C4-2B (cell line): ENCODE measurements around the gene MPZL2.
A peak's percentile ranks its signal among the peaks of the same experiment; 100 is the strongest.

ENCODE experiments used
- H3K27ac ChIP-seq: fragments of 450-650 bp; 2 replicates; pipeline ENCODE4 v1.5.1; 2017
- ZFX ChIP-seq: fragments of 450-650 bp; IDR thresholded peaks from 2 replicates; pipeline ENCODE4 v1.6.1; 2017
- TF ChIP-seq, protein P1 (sequence below): fragments of 450-650 bp; conservative IDR thresholded peaks from 2 replicates; pipeline ENCODE4 v1.5.1; 2017; ENCODE audit warnings: mild to moderate bottlenecking

The MPZL2 gene

DNA sequence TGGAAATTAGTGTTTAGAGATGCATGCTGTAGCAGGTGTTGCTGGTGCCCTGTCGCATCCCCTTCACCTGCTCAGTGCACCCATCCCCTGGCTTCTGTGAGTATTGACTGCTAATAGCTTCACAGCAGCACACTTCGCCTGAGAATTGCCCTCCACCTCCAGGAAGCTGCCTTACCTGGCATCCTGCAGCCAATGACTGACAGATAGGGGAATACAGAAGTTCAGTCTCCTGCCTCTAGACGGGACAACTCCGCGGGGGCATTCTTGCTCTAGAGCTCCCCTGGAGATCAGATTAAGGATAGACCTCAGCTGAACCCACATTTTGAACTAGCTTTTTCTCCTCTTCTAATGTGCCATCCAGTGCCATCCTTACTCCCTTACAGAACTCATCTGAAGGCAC is 31.1 kb upstream of the MPZL2 start:
- no peak overlapping the region for H3K27ac ChIP-seq
- no peak for TF ChIP-seq ZFX
- TF ChIP-seq, protein P1, sequence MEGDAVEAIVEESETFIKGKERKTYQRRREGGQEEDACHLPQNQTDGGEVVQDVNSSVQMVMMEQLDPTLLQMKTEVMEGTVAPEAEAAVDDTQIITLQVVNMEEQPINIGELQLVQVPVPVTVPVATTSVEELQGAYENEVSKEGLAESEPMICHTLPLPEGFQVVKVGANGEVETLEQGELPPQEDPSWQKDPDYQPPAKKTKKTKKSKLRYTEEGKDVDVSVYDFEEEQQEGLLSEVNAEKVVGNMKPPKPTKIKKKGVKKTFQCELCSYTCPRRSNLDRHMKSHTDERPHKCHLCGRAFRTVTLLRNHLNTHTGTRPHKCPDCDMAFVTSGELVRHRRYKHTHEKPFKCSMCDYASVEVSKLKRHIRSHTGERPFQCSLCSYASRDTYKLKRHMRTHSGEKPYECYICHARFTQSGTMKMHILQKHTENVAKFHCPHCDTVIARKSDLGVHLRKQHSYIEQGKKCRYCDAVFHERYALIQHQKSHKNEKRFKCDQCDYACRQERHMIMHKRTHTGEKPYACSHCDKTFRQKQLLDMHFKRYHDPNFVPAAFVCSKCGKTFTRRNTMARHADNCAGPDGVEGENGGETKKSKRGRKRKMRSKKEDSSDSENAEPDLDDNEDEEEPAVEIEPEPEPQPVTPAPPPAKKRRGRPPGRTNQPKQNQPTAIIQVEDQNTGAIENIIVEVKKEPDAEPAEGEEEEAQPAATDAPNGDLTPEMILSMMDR = no peak

GRCh38 chr11:118294053-118294452 is 30.0 kb upstream of the MPZL2 start:
- no peak for TF ChIP-seq ZFX
- TF ChIP-seq, protein P1 = no peak
- H3K27ac ChIP-seq = no peak overlapping the region

DNA sequence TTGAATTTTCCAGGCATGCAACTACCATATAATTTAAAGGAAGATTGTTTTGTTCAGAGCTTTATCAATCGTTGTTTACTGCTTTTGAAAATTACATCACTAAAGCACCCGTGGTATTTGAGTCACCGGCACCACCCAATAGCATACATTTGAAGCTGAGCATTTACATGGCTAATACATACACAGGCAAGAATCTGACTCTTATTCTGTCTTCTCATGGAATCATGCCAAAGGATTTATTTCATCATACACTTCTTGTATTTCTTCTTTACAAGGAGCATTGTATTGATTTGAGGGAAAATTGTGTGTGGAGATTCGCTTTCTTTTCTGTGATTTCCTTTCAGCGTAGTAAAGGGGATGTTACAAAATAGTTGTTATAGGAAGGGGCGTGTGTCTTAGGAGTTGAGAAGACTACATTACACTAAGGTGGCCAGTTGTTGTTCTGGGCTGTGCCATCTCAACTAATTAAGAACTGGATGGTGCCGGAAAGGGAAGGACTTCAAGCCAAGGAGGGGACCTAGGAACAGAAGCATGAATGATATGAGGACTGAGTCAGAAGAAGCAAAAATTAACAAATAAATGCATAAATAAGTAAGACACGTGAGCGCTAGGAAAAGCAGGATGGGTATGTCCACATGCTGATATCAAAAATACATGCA is 27.5 kb upstream of the MPZL2 start:
- H3K27ac ChIP-seq = no peak overlapping the region
- TF ChIP-seq, protein P1 = no peak
- TF ChIP-seq ZFX = no peak

- no peak overlapping the region for H3K27ac ChIP-seq
- TF ChIP-seq, protein P1 = peak; percentile 62
- no peak for TF ChIP-seq ZFX
Observed at GRCh38 chr11:118290923-118291322, 26.8 kb upstream of the MPZL2 start.

GRCh38 chr11:118289401-118289800 is 25.3 kb upstream of the MPZL2 start:
- H3K27ac ChIP-seq = no peak overlapping the region
- no peak for TF ChIP-seq ZFX
- TF ChIP-seq, protein P1 = no peak

DNA sequence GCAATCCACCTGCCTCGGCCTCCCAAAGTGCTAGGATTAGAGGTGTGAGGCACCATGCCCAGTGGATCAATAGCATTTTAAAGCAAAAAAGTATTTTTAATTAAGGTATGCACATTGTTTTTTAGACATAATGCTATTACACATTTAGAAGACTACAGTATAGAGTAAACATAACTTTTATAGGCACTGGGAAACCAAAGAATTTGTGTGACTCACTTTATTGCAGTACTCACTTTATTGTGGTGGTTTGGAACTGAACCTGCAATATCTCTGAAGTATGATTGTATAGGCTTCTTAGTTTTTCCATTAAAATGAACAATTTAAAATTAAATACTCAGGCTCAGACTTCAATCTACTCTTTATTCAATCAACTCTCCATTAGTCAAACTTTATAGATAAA is 22.9 kb upstream of the MPZL2 start:
- no peak overlapping the region for H3K27ac ChIP-seq
- no peak for TF ChIP-seq ZFX
- TF ChIP-seq, protein P1 = no peak

DNA sequence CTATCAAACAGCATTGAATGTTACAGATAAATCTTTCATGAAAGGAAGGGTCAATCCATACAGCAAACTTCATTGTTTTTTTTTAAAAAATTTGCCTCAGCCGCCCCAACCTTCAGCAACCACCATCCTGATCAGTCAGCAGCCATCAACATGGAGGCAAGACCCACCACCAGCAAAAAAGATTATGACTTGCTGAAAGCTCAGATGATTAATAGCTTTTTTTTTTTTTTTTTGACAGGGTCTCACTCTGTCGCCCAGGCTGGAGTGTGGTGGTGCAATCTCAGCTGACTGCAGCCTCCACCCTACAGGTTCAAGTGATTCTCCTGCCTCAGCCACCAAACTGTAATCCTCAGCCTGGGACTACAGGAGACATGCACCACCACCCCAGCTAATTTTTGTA is 22.4 kb upstream of the MPZL2 start:
- H3K27ac ChIP-seq = no peak overlapping the region
- TF ChIP-seq, protein P1 = no peak
- no peak for TF ChIP-seq ZFX
